Measurements from ENCODE around the gene TMEM190.

DNA sequence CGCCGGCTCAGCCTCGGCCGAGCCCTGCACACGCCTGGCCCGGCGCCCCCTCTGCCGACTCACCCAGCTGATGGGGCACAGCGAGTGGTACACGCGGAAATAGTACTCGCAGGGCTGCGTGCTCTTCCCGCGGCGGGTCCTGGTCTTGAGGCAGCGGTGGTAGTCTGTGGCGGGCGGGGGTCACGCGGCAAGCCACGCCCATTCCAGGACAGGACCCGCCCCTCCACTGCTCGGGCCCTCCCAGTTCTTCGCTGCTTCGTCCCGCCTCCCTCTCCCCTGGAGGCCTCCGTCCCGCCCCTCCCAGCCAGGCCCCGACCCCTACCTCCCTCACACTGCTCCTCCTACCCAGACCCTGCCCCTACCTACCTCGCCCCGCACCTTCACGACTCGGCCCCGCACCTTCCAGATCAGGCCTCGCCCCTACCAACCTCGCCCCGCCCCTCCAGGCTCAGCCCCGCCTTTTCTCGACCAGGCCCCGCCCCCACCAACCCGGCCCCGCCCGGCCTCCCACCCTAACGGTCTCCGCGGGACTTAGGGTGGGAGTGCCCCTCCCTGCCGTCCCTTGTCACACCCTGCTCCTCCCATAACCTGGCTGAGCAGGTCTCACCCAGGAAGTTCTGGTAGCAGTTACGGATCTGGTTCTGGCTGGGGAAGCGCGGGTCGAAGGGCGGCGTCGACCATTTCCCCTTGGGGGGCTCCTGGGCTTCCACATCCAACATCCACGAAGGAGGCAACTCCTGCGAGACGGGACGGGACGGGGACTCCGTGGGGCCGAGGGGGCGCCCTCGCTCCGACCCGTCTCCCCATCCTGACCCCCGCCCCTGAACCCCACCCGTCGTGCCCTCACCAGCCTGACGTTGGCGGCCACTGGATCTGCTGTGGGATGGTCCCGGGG is 22.6 kb upstream of the TMEM190 start:
- TF ChIP-seq, protein P1, sequence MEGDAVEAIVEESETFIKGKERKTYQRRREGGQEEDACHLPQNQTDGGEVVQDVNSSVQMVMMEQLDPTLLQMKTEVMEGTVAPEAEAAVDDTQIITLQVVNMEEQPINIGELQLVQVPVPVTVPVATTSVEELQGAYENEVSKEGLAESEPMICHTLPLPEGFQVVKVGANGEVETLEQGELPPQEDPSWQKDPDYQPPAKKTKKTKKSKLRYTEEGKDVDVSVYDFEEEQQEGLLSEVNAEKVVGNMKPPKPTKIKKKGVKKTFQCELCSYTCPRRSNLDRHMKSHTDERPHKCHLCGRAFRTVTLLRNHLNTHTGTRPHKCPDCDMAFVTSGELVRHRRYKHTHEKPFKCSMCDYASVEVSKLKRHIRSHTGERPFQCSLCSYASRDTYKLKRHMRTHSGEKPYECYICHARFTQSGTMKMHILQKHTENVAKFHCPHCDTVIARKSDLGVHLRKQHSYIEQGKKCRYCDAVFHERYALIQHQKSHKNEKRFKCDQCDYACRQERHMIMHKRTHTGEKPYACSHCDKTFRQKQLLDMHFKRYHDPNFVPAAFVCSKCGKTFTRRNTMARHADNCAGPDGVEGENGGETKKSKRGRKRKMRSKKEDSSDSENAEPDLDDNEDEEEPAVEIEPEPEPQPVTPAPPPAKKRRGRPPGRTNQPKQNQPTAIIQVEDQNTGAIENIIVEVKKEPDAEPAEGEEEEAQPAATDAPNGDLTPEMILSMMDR (IDR thresholded peaks at IDR 0.05; ENCODE audit: insufficient read depth, low read depth, low read length): no peak
- TF ChIP-seq EZH2 (IDR thresholded peaks at IDR 0.05; ENCODE audit: insufficient read depth, low read length): no peak

All from astrocyte (in vitro differentiated cells and primary cell).